ENCODE results near the gene SPEM1.

- TF ChIP-seq POLR2A (IDR thresholded peaks at IDR 0.05) = no peak
- TF ChIP-seq CTCF (IDR thresholded peaks at IDR 0.05) = no peak
- no peak for TF ChIP-seq POLR2AphosphoS5 (IDR thresholded peaks at IDR 0.05)
These were observed 45.6 kb downstream of the SPEM1 start for GRCh38 chr17:7465597-7466275.

Data from prostate gland (tissue), 2 donors.